ENCODE results near the gene CYB561D2. TPM values are rescaled to one million over a fixed set of nuclear protein-coding genes. Genes with fewer than 3 reads are reported as not detected.
A peak's percentile ranks its signal among the peaks of the same experiment; 100 is the strongest.

Gene CYB561D2
- total and polyA plus RNA-seq, 9 of the 15 experiments (the other 6 are each of a cell fraction or from before 2014, with no cell fraction given): 4.2 to 16.6 (median 9.4) TPM

GRCh38 chr3:50350527-50351322, at the start of gene CYB561D2, which contains the start of gene NPRL2 (continued):
- TF ChIP-seq, protein P1, sequence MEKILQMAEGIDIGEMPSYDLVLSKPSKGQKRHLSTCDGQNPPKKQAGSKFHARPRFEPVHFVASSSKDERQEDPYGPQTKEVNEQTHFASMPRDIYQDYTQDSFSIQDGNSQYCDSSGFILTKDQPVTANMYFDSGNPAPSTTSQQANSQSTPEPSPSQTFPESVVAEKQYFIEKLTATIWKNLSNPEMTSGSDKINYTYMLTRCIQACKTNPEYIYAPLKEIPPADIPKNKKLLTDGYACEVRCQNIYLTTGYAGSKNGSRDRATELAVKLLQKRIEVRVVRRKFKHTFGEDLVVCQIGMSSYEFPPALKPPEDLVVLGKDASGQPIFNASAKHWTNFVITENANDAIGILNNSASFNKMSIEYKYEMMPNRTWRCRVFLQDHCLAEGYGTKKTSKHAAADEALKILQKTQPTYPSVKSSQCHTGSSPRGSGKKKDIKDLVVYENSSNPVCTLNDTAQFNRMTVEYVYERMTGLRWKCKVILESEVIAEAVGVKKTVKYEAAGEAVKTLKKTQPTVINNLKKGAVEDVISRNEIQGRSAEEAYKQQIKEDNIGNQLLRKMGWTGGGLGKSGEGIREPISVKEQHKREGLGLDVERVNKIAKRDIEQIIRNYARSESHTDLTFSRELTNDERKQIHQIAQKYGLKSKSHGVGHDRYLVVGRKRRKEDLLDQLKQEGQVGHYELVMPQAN (IDR thresholded peaks at IDR 0.05; ENCODE audit: borderline replicate concordance): peak; percentile 81; the same call in 1 of the 2 replicates
- TF ChIP-seq ATF1 (CRISPR knock-in tag; IDR thresholded peaks at IDR 0.05): peak; percentile 36; the same call in 1 of the 2 replicates
- TF ChIP-seq ATF1 (tag; IDR thresholded peaks at IDR 0.05): peak; percentile 96
- TF ChIP-seq SAP30 (IDR thresholded peaks at IDR 0.05; ENCODE audit: borderline replicate concordance, insufficient read depth, low read depth, low read length, poor library complexity, severe bottlenecking): peak; percentile 84
- 0 out of 2 replicates have a peak, but pooled peaks have one; percentile 8 for TF ChIP-seq JUN (IDR thresholded peaks at IDR 0.05; ENCODE audit: borderline replicate concordance, low read depth, low read length)
- no peak for TF ChIP-seq JUN (CRISPR knock-in tag; IDR thresholded peaks at IDR 0.05; ENCODE audit: borderline replicate concordance)
- no peak for TF ChIP-seq FUS (optimal IDR thresholded peaks at IDR 0.05; ENCODE audit: low read depth, low read length)
- TF ChIP-seq, protein P2, sequence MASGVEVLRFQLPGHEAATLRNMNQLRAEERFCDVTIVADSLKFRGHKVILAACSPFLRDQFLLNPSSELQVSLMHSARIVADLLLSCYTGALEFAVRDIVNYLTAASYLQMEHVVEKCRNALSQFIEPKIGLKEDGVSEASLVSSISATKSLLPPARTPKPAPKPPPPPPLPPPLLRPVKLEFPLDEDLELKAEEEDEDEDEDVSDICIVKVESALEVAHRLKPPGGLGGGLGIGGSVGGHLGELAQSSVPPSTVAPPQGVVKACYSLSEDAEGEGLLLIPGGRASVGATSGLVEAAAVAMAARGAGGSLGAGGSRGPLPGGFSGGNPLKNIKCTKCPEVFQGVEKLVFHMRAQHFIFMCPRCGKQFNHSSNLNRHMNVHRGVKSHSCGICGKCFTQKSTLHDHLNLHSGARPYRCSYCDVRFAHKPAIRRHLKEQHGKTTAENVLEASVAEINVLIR (CRISPR knock-in tag; IDR thresholded peaks at IDR 0.05): peak; percentile 78
- TF ChIP-seq ZNF766 (CRISPR knock-in tag; conservative IDR thresholded peaks at IDR 0.05): peak; percentile 76
- TF ChIP-seq, protein P3, sequence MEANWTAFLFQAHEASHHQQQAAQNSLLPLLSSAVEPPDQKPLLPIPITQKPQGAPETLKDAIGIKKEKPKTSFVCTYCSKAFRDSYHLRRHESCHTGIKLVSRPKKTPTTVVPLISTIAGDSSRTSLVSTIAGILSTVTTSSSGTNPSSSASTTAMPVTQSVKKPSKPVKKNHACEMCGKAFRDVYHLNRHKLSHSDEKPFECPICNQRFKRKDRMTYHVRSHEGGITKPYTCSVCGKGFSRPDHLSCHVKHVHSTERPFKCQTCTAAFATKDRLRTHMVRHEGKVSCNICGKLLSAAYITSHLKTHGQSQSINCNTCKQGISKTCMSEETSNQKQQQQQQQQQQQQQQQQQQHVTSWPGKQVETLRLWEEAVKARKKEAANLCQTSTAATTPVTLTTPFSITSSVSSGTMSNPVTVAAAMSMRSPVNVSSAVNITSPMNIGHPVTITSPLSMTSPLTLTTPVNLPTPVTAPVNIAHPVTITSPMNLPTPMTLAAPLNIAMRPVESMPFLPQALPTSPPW (CRISPR knock-in tag; IDR thresholded peaks at IDR 0.05): peak; percentile 60
- TF ChIP-seq KDM5B (IDR thresholded peaks at IDR 0.05; ENCODE audit: insufficient replicate concordance, low read depth, low read length): peak; percentile 69
- TF ChIP-seq GABPB2 (CRISPR knock-in tag; conservative IDR thresholded peaks at IDR 0.05): no peak
- TF ChIP-seq, protein P4, sequence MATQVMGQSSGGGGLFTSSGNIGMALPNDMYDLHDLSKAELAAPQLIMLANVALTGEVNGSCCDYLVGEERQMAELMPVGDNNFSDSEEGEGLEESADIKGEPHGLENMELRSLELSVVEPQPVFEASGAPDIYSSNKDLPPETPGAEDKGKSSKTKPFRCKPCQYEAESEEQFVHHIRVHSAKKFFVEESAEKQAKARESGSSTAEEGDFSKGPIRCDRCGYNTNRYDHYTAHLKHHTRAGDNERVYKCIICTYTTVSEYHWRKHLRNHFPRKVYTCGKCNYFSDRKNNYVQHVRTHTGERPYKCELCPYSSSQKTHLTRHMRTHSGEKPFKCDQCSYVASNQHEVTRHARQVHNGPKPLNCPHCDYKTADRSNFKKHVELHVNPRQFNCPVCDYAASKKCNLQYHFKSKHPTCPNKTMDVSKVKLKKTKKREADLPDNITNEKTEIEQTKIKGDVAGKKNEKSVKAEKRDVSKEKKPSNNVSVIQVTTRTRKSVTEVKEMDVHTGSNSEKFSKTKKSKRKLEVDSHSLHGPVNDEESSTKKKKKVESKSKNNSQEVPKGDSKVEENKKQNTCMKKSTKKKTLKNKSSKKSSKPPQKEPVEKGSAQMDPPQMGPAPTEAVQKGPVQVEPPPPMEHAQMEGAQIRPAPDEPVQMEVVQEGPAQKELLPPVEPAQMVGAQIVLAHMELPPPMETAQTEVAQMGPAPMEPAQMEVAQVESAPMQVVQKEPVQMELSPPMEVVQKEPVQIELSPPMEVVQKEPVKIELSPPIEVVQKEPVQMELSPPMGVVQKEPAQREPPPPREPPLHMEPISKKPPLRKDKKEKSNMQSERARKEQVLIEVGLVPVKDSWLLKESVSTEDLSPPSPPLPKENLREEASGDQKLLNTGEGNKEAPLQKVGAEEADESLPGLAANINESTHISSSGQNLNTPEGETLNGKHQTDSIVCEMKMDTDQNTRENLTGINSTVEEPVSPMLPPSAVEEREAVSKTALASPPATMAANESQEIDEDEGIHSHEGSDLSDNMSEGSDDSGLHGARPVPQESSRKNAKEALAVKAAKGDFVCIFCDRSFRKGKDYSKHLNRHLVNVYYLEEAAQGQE (IDR thresholded peaks at IDR 0.05; ENCODE audit: borderline replicate concordance): no peak
- TF ChIP-seq, protein P4 (CRISPR knock-in tag; IDR thresholded peaks at IDR 0.05; ENCODE audit: low read depth): 0 out of 2 replicates have a peak, but pooled peaks have one; percentile 38
